ENCODE results near the gene LYSMD3.

The LYSMD3 gene

DNA sequence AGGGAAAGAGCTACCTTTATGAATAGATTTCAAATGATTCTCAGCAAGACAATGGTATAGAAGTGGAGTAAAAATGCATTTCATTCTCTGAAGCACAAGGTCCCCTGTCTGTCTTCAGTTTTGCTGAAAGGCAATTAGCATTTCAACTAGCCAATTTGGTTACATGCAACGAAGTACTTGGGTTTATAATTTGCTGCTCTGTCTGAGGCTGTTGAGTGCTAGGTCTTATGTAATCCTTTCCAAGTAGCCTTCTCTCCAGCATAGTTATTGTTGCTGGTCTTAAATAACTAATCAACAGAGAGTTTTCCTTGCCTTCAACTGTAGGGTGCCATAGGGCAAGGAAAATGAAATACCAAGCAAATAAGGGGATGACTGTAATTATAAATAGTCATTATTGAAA, 33.7 kb upstream of the LYSMD3 start:
- Histone ChIP-seq H3K27me3 (ENCODE audit: control insufficient read depth, low read length) (peaks cover 25% of the 10 kb centered on the region), H3K79me2 (ENCODE audit: control insufficient read depth, low read length) (no peaks in the 10 kb centered on the region), H3K4me1 (ENCODE audit: control insufficient read depth, low read length) (no peaks in the 10 kb centered on the region), H3K4me2 (ENCODE audit: low read length) (no peak overlapping the region), H3K27ac (ENCODE audit: low read depth, low read length) (no peak overlapping the region), H3K36me3 (ENCODE audit: control insufficient read depth, low read length) (no peaks in the 10 kb centered on the region), H3F3A (ENCODE audit: control insufficient read depth, insufficient read depth) (no peaks in the 10 kb centered on the region), H4K20me1 (ENCODE audit: control insufficient read depth, insufficient read depth, low read depth, low read length) (no peaks in the 10 kb centered on the region), H3K9me2 (replicated peaks; ENCODE audit: control insufficient read depth, low read length) (no peaks in the 10 kb centered on the region), H3K9me3 (ENCODE audit: control insufficient read depth, insufficient read depth, low read length) (no peaks in the 10 kb centered on the region), H3K4me3 (ENCODE audit: low read length) (no peak overlapping the region)
- TF ChIP-seq, protein P1, sequence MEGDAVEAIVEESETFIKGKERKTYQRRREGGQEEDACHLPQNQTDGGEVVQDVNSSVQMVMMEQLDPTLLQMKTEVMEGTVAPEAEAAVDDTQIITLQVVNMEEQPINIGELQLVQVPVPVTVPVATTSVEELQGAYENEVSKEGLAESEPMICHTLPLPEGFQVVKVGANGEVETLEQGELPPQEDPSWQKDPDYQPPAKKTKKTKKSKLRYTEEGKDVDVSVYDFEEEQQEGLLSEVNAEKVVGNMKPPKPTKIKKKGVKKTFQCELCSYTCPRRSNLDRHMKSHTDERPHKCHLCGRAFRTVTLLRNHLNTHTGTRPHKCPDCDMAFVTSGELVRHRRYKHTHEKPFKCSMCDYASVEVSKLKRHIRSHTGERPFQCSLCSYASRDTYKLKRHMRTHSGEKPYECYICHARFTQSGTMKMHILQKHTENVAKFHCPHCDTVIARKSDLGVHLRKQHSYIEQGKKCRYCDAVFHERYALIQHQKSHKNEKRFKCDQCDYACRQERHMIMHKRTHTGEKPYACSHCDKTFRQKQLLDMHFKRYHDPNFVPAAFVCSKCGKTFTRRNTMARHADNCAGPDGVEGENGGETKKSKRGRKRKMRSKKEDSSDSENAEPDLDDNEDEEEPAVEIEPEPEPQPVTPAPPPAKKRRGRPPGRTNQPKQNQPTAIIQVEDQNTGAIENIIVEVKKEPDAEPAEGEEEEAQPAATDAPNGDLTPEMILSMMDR (IDR thresholded peaks at IDR 0.05; ENCODE audit: low read depth, low read length, poor library complexity, severe bottlenecking): no peak
- TF ChIP-seq EZH2phosphoT487 (IDR thresholded peaks at IDR 0.05; ENCODE audit: borderline replicate concordance, low read length): no peak

DNA sequence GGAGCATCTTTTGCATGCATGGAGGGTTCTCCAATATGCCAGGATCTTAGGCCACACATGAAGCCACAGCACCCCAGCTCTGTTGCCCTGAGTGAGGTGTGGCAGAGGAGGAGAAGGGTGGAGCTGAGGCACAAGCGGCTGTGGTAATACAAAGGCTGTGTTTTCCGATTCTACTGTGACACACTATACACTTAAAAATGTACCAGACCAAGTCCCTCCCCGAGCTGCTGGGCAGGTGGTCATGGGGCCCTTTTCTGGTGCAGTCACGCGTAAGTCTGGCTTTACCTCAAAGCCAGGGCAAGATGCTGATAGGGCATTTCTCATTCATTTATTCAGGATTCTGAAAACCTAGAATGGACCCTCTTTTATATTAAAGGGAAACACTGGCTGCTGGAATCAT, 33.0 kb upstream of the LYSMD3 start:
- no peak overlapping the region for H3K4me2 ChIP-seq (ENCODE audit: low read length)
- H3K9me2 ChIP-seq (replicated peaks; ENCODE audit: control insufficient read depth, low read length): no peaks in the 10 kb centered on the region
- H4K20me1 ChIP-seq (ENCODE audit: control insufficient read depth, insufficient read depth, low read depth, low read length): no peaks in the 10 kb centered on the region
- H3K4me3 ChIP-seq (ENCODE audit: low read length): no peak overlapping the region
- H3K4me1 ChIP-seq (ENCODE audit: control insufficient read depth, low read length): no peaks in the 10 kb centered on the region
- H3K79me2 ChIP-seq (ENCODE audit: control insufficient read depth, low read length): no peaks in the 10 kb centered on the region
- no peaks in the 10 kb centered on the region for H3K36me3 ChIP-seq (ENCODE audit: control insufficient read depth, low read length)
- H3K27me3 ChIP-seq (ENCODE audit: control insufficient read depth, low read length): peaks cover 33% of the 10 kb centered on the region
- no peaks in the 10 kb centered on the region for H3F3A ChIP-seq (ENCODE audit: control insufficient read depth, insufficient read depth)
- no peak overlapping the region for H3K27ac ChIP-seq (ENCODE audit: low read depth, low read length)
- H3K9me3 ChIP-seq (ENCODE audit: control insufficient read depth, insufficient read depth, low read length): no peaks in the 10 kb centered on the region
- TF ChIP-seq, protein P1 (IDR thresholded peaks at IDR 0.05; ENCODE audit: low read depth, low read length, poor library complexity, severe bottlenecking): no peak
- TF ChIP-seq EZH2phosphoT487 (IDR thresholded peaks at IDR 0.05; ENCODE audit: borderline replicate concordance, low read length): no peak

DNA sequence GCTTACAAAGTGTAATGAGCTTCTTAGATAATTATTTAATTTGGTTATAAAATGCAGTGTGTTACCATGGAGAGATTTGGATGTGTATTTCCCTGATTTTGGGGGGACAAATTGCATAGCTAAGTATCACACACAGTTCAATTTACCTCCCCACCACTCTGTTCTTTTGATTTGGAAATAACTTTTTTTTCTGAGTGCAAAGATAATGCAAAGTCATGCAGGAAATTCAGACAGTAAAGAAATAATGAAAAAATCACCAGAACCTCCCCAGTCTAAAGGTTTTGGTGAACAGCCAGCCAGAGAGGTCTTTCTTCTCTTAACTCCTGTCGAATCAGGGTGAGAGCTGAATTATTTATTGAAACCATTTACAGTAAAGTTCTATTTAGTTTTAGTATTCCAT, 32.4 kb upstream of the LYSMD3 start:
- Histone ChIP-seq H3K4me1 (ENCODE audit: control insufficient read depth, low read length) (no peaks in the 10 kb centered on the region), H3K79me2 (ENCODE audit: control insufficient read depth, low read length) (no peaks in the 10 kb centered on the region), H3K4me3 (ENCODE audit: low read length) (no peak overlapping the region), H3K27ac (ENCODE audit: low read depth, low read length) (no peak overlapping the region), H3K9me2 (replicated peaks; ENCODE audit: control insufficient read depth, low read length) (no peaks in the 10 kb centered on the region), H4K20me1 (ENCODE audit: control insufficient read depth, insufficient read depth, low read depth, low read length) (no peaks in the 10 kb centered on the region), H3K4me2 (ENCODE audit: low read length) (no peak overlapping the region), H3K36me3 (ENCODE audit: control insufficient read depth, low read length) (no peaks in the 10 kb centered on the region), H3K9me3 (ENCODE audit: control insufficient read depth, insufficient read depth, low read length) (no peaks in the 10 kb centered on the region), H3F3A (ENCODE audit: control insufficient read depth, insufficient read depth) (no peaks in the 10 kb centered on the region), H3K27me3 (ENCODE audit: control insufficient read depth, low read length) (peaks cover 38% of the 10 kb centered on the region)
- TF ChIP-seq, protein P1 (IDR thresholded peaks at IDR 0.05; ENCODE audit: low read depth, low read length, poor library complexity, severe bottlenecking): no peak
- no peak for TF ChIP-seq EZH2phosphoT487 (IDR thresholded peaks at IDR 0.05; ENCODE audit: borderline replicate concordance, low read length)

DNA sequence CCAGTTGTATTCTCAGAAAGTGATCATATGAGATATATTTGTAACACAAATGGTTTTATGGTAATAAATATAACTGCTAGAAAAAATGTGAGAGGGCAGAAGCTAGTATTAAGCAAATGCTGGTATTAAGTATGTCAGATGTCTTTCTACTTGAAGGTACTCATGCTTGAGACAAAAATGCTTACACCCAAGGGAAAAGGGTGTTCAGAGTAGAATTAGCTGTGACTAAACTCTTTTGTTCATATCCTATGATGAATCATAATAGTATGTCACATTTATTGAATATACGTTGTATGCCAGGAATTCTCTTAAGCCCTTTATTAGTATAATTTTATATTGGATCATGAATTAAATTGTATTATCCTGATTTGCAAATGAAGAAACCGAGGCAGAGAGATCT, 31.4 kb upstream of the LYSMD3 start:
- H3K27ac ChIP-seq (ENCODE audit: low read depth, low read length): no peak overlapping the region
- H4K20me1 ChIP-seq (ENCODE audit: control insufficient read depth, insufficient read depth, low read depth, low read length): no peaks in the 10 kb centered on the region
- TF ChIP-seq EZH2phosphoT487 (IDR thresholded peaks at IDR 0.05; ENCODE audit: borderline replicate concordance, low read length): no peak
- TF ChIP-seq, protein P1 (IDR thresholded peaks at IDR 0.05; ENCODE audit: low read depth, low read length, poor library complexity, severe bottlenecking): no peak
- H3K4me3 ChIP-seq (ENCODE audit: low read length): no peak overlapping the region
- no peaks in the 10 kb centered on the region for H3F3A ChIP-seq (ENCODE audit: control insufficient read depth, insufficient read depth)
- peaks cover 46% of the 10 kb centered on the region for H3K27me3 ChIP-seq (ENCODE audit: control insufficient read depth, low read length)
- no peaks in the 10 kb centered on the region for H3K9me3 ChIP-seq (ENCODE audit: control insufficient read depth, insufficient read depth, low read length)
- no peak overlapping the region for H3K4me2 ChIP-seq (ENCODE audit: low read length)
- no peaks in the 10 kb centered on the region for H3K4me1 ChIP-seq (ENCODE audit: control insufficient read depth, low read length)
- no peaks in the 10 kb centered on the region for H3K9me2 ChIP-seq (replicated peaks; ENCODE audit: control insufficient read depth, low read length)
- H3K79me2 ChIP-seq (ENCODE audit: control insufficient read depth, low read length): no peaks in the 10 kb centered on the region
- no peaks in the 10 kb centered on the region for H3K36me3 ChIP-seq (ENCODE audit: control insufficient read depth, low read length)

All from DOHH2 (cell line).